HEK293 (cell line): ENCODE data around the gene MERTK.

ENCODE experiments used
- CTCF ChIP-seq: fragments of 450-650 bp; formaldehyde crosslinking; IDR thresholded peaks from 2 replicates; pipeline ENCODE4 v1.5.1; 2016; ENCODE audit warnings: missing biosample characterization, missing genetic modification characterization
- GFI1B ChIP-seq: fragments of 450-650 bp; formaldehyde crosslinking; IDR thresholded peaks from 2 replicates; pipeline ENCODE4 v1.5.1; 2016; ENCODE audit warnings: missing biosample characterization, missing genetic modification characterization
- KLF10 ChIP-seq: fragments of 450-650 bp; IDR thresholded peaks from 2 replicates; pipeline ENCODE4 v1.5.1; 2018; ENCODE audit warnings: missing biosample characterization, mild to moderate bottlenecking, missing genetic modification characterization
- KLF7 ChIP-seq: fragments of 450-650 bp; formaldehyde crosslinking; IDR thresholded peaks from 2 replicates; pipeline ENCODE4 v1.5.1; 2016; ENCODE audit warnings: missing biosample characterization, missing genetic modification characterization, borderline replicate concordance
- MEIS1 ChIP-seq: sonication (generic); formaldehyde crosslinking; IDR thresholded peaks from 2 replicates; pipeline ENCODE4 v1.8.1; 2022; ENCODE audit warnings: missing genetic modification reagents, mild to moderate bottlenecking, borderline replicate concordance
- MZF1 ChIP-seq: fragments of 450-650 bp; formaldehyde crosslinking; IDR thresholded peaks from 2 replicates; pipeline ENCODE4 v1.5.1; 2017; ENCODE audit warnings: missing biosample characterization, missing genetic modification characterization, borderline replicate concordance
- SP3 ChIP-seq: fragments of 450-650 bp; formaldehyde crosslinking; IDR thresholded peaks from 2 replicates; pipeline ENCODE4 v1.5.1; 2016; ENCODE audit warnings: missing biosample characterization, missing genetic modification characterization
- TCF7L2 ChIP-seq: IDR thresholded peaks from 2 replicates; pipeline ENCODE4 v1.6.1; 2011; ENCODE audit warnings: low read depth, mild to moderate bottlenecking, inconsistent platforms, low read length, moderate library complexity, borderline replicate concordance
- ZBTB20 ChIP-seq: fragments of 450-650 bp; formaldehyde crosslinking; IDR thresholded peaks from 2 replicates; pipeline ENCODE4 v1.5.1; 2016; ENCODE audit warnings: missing biosample characterization, missing genetic modification characterization
- ZBTB44 ChIP-seq: fragments of 450-650 bp; IDR thresholded peaks from 2 replicates; pipeline ENCODE4 v1.5.1; 2018; ENCODE audit warnings: missing biosample characterization, mild to moderate bottlenecking, missing genetic modification characterization
- ZBTB8A ChIP-seq: fragments of 450-650 bp; formaldehyde crosslinking; IDR thresholded peaks from 2 replicates; pipeline ENCODE4 v1.5.1; 2016; ENCODE audit warnings: missing biosample characterization, missing genetic modification characterization
- ZFP69B ChIP-seq: fragments of 450-650 bp; formaldehyde crosslinking; IDR thresholded peaks from 2 replicates; pipeline ENCODE4 v1.5.1; 2016; ENCODE audit warnings: missing biosample characterization, missing genetic modification characterization
- ZNF133 ChIP-seq: fragments of 450-650 bp; formaldehyde crosslinking; IDR thresholded peaks from 2 replicates; pipeline ENCODE4 v1.5.1; 2016; ENCODE audit warnings: missing biosample characterization, missing genetic modification characterization
- ZNF19 ChIP-seq: fragments of 450-650 bp; formaldehyde crosslinking; IDR thresholded peaks from 2 replicates; pipeline ENCODE4; 2016; ENCODE audit warnings: missing biosample characterization, missing genetic modification characterization, low read depth
- ZNF2 ChIP-seq: fragments of 450-650 bp; formaldehyde crosslinking; IDR thresholded peaks from 2 replicates; pipeline ENCODE4 v1.5.1; 2016; ENCODE audit warnings: missing biosample characterization, missing genetic modification characterization
- ZNF248 ChIP-seq: fragments of 450-650 bp; formaldehyde crosslinking; IDR thresholded peaks from 2 replicates; pipeline ENCODE4 v1.5.1; 2017; ENCODE audit warnings: missing biosample characterization, missing genetic modification characterization
- ZNF394 ChIP-seq: fragments of 450-650 bp; formaldehyde crosslinking; IDR thresholded peaks from 2 replicates; pipeline ENCODE4 v1.5.1; 2016; ENCODE audit warnings: missing biosample characterization, missing genetic modification characterization, mild to moderate bottlenecking, moderate library complexity, borderline replicate concordance
- ZNF398 ChIP-seq: fragments of 450-650 bp; formaldehyde crosslinking; IDR thresholded peaks from 2 replicates; pipeline ENCODE4 v1.5.1; 2017; ENCODE audit warnings: missing biosample characterization, missing genetic modification characterization
- ZNF404 ChIP-seq: fragments of 450-650 bp; formaldehyde crosslinking; IDR thresholded peaks from 2 replicates; pipeline ENCODE4 v1.5.1; 2017; ENCODE audit warnings: missing biosample characterization, missing genetic modification characterization
- ZNF514 ChIP-seq: fragments of 450-650 bp; formaldehyde crosslinking; IDR thresholded peaks from 2 replicates; pipeline ENCODE4 v1.5.1; 2016; ENCODE audit warnings: missing biosample characterization, missing genetic modification characterization
- ZNF621 ChIP-seq: fragments of 450-650 bp; formaldehyde crosslinking; IDR thresholded peaks from 2 replicates; pipeline ENCODE4 v1.5.1; 2017; ENCODE audit warnings: missing biosample characterization, missing genetic modification characterization
- ZNF670 ChIP-seq: fragments of 450-650 bp; formaldehyde crosslinking; IDR thresholded peaks from 2 replicates; pipeline ENCODE4 v1.5.1; 2016; ENCODE audit warnings: missing biosample characterization, missing genetic modification characterization, low read depth
- ZNF747 ChIP-seq: fragments of 450-650 bp; formaldehyde crosslinking; IDR thresholded peaks from 2 replicates; pipeline ENCODE4 v1.5.1; 2016; ENCODE audit warnings: missing biosample characterization, missing genetic modification characterization
- ZNF785 ChIP-seq: fragments of 450-650 bp; formaldehyde crosslinking; IDR thresholded peaks from 2 replicates; pipeline ENCODE4 v1.5.1; 2016; ENCODE audit warnings: missing biosample characterization, missing genetic modification characterization
- ZSCAN23 ChIP-seq: fragments of 450-650 bp; formaldehyde crosslinking; IDR thresholded peaks from 2 replicates; pipeline ENCODE4 v1.5.1; 2016; ENCODE audit warnings: missing biosample characterization, missing genetic modification characterization
- ZSCAN30 ChIP-seq: fragments of 450-650 bp; IDR thresholded peaks from 2 replicates; pipeline ENCODE4 v1.5.1; 2018; ENCODE audit warnings: missing biosample characterization, mild to moderate bottlenecking, missing genetic modification characterization, moderate library complexity
- TF ChIP-seq, protein P1 (sequence below): fragments of 450-650 bp; formaldehyde crosslinking; IDR thresholded peaks from 2 replicates; pipeline ENCODE4 v1.5.1; 2016; ENCODE audit warnings: missing biosample characterization, missing genetic modification characterization
- TF ChIP-seq, protein P2 (sequence below): fragments of 450-650 bp; formaldehyde crosslinking; IDR thresholded peaks from 2 replicates; pipeline ENCODE4 v1.5.1; 2016; ENCODE audit warnings: missing biosample characterization, missing genetic modification characterization
- TF ChIP-seq, protein P3 (sequence below): fragments of 450-650 bp; formaldehyde crosslinking; IDR thresholded peaks from 2 replicates; pipeline ENCODE4 v1.5.1; 2016; ENCODE audit warnings: missing biosample characterization, missing genetic modification characterization

Gene MERTK

DNA sequence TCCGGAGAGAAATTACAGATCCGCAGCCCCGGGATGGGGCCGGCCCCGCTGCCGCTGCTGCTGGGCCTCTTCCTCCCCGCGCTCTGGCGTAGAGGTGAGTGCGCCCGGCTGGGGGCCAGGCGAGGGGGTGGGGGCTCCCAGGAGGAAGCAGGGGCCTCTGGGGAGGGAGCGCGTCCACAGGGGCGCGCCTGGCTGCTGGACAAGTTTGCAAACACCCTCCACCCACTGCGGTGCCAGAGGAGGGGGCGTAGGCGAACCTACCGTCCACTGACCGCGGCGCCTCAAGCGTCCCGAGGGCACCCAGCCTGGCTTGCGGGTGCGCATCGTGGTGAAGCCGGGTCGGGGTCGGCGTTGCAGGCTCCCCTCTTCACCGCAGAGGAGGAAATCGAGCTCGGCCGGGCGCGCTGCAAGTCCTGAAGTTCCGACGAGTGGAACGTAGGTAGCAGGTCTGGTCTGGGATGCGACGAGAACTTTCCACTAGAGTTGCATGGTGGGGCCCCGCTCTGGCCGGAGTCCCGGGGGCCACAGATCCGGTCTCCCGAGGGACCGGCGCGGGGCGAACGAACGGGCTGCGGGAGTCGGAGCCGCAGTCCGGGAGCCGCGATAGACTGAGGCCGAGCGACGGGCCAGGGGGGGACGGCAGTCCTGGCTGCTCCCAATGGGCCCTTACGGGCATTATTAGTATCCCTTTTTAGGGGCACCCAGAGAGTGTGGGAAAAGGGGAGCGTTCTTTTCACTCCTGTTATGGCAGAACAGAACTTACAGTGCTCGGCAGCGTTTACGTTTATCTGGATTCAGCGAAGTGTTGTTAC lies 502 bp downstream of the MERTK start (continued):
- peak; percentile 62 for TF ChIP-seq CTCF
- no peak for TF ChIP-seq ZNF248 (tag by site-specific recombination)
- TF ChIP-seq ZNF2: 0 out of 2 replicates have a peak, but pooled peaks have one; percentile 24
- TF ChIP-seq ZNF621 (tag by site-specific recombination): no peak
- no peak for TF ChIP-seq ZNF747
- no peak for TF ChIP-seq TCF7L2
- TF ChIP-seq KLF10 (tag by site-specific recombination): no peak
- 0 out of 2 replicates have a peak, but pooled peaks have one; percentile 11 for TF ChIP-seq ZNF394
- TF ChIP-seq ZBTB44 (tag by site-specific recombination): no peak
- no peak for TF ChIP-seq ZNF19 (tag by site-specific recombination)
- TF ChIP-seq GFI1B (tag by site-specific recombination): no peak
- TF ChIP-seq ZSCAN30 (tag by site-specific recombination): no peak
- TF ChIP-seq KLF7 (tag by site-specific recombination): no peak
- no peak for TF ChIP-seq ZSCAN23
- no peak for TF ChIP-seq ZNF514
- TF ChIP-seq, protein P1, sequence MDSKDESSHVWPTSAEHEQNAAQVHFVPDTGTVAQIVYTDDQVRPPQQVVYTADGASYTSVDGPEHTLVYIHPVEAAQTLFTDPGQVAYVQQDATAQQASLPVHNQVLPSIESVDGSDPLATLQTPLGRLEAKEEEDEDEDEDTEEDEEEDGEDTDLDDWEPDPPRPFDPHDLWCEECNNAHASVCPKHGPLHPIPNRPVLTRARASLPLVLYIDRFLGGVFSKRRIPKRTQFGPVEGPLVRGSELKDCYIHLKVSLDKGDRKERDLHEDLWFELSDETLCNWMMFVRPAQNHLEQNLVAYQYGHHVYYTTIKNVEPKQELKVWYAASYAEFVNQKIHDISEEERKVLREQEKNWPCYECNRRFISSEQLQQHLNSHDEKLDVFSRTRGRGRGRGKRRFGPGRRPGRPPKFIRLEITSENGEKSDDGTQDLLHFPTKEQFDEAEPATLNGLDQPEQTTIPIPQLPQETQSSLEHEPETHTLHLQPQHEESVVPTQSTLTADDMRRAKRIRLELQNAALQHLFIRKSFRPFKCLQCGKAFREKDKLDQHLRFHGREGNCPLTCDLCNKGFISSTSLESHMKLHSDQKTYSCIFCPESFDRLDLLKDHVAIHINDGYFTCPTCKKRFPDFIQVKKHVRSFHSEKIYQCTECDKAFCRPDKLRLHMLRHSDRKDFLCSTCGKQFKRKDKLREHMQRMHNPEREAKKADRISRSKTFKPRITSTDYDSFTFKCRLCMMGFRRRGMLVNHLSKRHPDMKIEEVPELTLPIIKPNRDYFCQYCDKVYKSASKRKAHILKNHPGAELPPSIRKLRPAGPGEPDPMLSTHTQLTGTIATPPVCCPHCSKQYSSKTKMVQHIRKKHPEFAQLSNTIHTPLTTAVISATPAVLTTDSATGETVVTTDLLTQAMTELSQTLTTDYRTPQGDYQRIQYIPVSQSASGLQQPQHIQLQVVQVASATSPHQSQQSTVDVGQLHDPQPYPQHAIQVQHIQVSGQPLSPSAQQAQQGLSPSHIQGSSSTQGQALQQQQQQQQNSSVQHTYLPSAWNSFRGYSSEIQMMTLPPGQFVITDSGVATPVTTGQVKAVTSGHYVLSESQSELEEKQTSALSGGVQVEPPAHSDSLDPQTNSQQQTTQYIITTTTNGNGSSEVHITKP (tag by site-specific recombination): peak; percentile 69
- TF ChIP-seq MEIS1 (CRISPR knock-in tag): no peak
- no peak for TF ChIP-seq ZNF404 (tag by site-specific recombination)
- no peak; the same call in 1 of the 2 replicates for TF ChIP-seq SP3 (tag by site-specific recombination)
- TF ChIP-seq ZBTB8A (tag by site-specific recombination): peak; percentile 77
- peak; percentile 73 for TF ChIP-seq ZNF398 (tag by site-specific recombination)
- TF ChIP-seq, protein P2, sequence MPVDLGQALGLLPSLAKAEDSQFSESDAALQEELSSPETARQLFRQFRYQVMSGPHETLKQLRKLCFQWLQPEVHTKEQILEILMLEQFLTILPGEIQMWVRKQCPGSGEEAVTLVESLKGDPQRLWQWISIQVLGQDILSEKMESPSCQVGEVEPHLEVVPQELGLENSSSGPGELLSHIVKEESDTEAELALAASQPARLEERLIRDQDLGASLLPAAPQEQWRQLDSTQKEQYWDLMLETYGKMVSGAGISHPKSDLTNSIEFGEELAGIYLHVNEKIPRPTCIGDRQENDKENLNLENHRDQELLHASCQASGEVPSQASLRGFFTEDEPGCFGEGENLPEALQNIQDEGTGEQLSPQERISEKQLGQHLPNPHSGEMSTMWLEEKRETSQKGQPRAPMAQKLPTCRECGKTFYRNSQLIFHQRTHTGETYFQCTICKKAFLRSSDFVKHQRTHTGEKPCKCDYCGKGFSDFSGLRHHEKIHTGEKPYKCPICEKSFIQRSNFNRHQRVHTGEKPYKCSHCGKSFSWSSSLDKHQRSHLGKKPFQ (tag by site-specific recombination): no peak
- no peak for TF ChIP-seq ZNF133 (tag by site-specific recombination)
- no peak for TF ChIP-seq ZNF670 (tag by site-specific recombination)
- no peak for TF ChIP-seq ZFP69B (tag by site-specific recombination)
- TF ChIP-seq ZBTB20: no peak; the same call in 1 of the 2 replicates
- TF ChIP-seq, protein P3, sequence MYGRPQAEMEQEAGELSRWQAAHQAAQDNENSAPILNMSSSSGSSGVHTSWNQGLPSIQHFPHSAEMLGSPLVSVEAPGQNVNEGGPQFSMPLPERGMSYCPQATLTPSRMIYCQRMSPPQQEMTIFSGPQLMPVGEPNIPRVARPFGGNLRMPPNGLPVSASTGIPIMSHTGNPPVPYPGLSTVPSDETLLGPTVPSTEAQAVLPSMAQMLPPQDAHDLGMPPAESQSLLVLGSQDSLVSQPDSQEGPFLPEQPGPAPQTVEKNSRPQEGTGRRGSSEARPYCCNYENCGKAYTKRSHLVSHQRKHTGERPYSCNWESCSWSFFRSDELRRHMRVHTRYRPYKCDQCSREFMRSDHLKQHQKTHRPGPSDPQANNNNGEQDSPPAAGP (tag by site-specific recombination): 0 out of 2 replicates have a peak, but pooled peaks have one; percentile 16
- TF ChIP-seq MZF1 (tag by site-specific recombination): no peak
- no peak for TF ChIP-seq ZNF785 (tag by site-specific recombination)
